GM18861 (cell line): ENCODE data around the gene DBN1.

Source experiments
- ATAC-seq: cut with Tn5 transposase; IDR thresholded peaks from one replicate; pipeline ENCODE4 v1.9.1; 2021; ENCODE audit not compliant: unreplicated experiment

The DBN1 gene

GRCh38 chr5:177473443-177474001 is at the start of gene DBN1:
Gene DBN1, minus strand, starts transcription at chr5:177473634. Its CDS starts 113 bp downstream, at chr5:177473521.
- no peak for ATAC-seq

- no peak for ATAC-seq
These were observed 47.6 kb upstream of the DBN1 start for GRCh38 chr5:177520916-177521513.

- no peak for ATAC-seq
These were observed 46.8 kb upstream of the DBN1 start for GRCh38 chr5:177520271-177520670.

- no peak for ATAC-seq
These were observed 46.2 kb upstream of the DBN1 start for GRCh38 chr5:177519463-177520235.

- peak; percentile 66 for ATAC-seq
These were observed 43.5 kb upstream of the DBN1 start, which contains the start of gene DDX41 for GRCh38 chr5:177516601-177517568. Gene DDX41, minus strand, starts transcription at chr5:177516961. Its CDS starts 16 bp downstream, at chr5:177516945.

- ATAC-seq = no peak
These were observed 42.1 kb upstream of the DBN1 start for GRCh38 chr5:177515580-177515979.

- ATAC-seq = no peak
These were observed 41.1 kb upstream of the DBN1 start for GRCh38 chr5:177514541-177514940.

- ATAC-seq = no peak
These were observed 40.1 kb upstream of the DBN1 start for GRCh38 chr5:177513500-177513899.

GRCh38 chr5:177512736-177513380 is 39.4 kb upstream of the DBN1 start:
- no peak for ATAC-seq

GRCh38 chr5:177511796-177512675 is 38.6 kb upstream of the DBN1 start:
- no peak for ATAC-seq

GRCh38 chr5:177511181-177511580 is 37.7 kb upstream of the DBN1 start:
- ATAC-seq = no peak

- ATAC-seq = peak; percentile 33
These were observed 37.2 kb upstream of the DBN1 start for GRCh38 chr5:177510567-177511053.

- peak; percentile 34 for ATAC-seq
These were observed 36.6 kb upstream of the DBN1 start for GRCh38 chr5:177509991-177510566.

- ATAC-seq = no peak
These were observed 36.0 kb upstream of the DBN1 start, which contains the start of gene DOK3 for GRCh38 chr5:177509381-177509951. Gene DOK3, minus strand, starts transcription at chr5:177509826. Its CDS starts 286 bp downstream, at chr5:177509540.

GRCh38 chr5:177508837-177509236 is 35.4 kb upstream of the DBN1 start:
- no peak for ATAC-seq

- no peak for ATAC-seq
These were observed 34.8 kb upstream of the DBN1 start for GRCh38 chr5:177508221-177508611.

GRCh38 chr5:177507596-177508220 is 34.3 kb upstream of the DBN1 start:
- ATAC-seq = no peak

GRCh38 chr5:177507165-177507564 is 33.7 kb upstream of the DBN1 start:
- no peak for ATAC-seq
